ENCODE data around the gene HOXA6.
A peak's percentile ranks its signal among the peaks of the same experiment; 100 is the strongest.

HOXA6 gene

GRCh38 chr7:27147199-27148030, at the start of gene HOXA6:
Gene HOXA6 (minus strand): TSS chr7:27147774. CDS start chr7:27147749, 25 bp downstream.
- no peak for DNase-seq (ENCODE audit: low spot score)

- peak; percentile 83 for DNase-seq (ENCODE audit: low spot score)
These were observed 48.8 kb upstream of the HOXA6 start for GRCh38 chr7:27196287-27196767.

- no peak for DNase-seq (ENCODE audit: low spot score)
These were observed 47.3 kb upstream of the HOXA6 start for GRCh38 chr7:27194686-27195379.

- DNase-seq (ENCODE audit: low spot score): no peak
These were observed 46.4 kb upstream of the HOXA6 start for GRCh38 chr7:27194002-27194352.

- DNase-seq (ENCODE audit: low spot score): no peak
These were observed 45.9 kb upstream of the HOXA6 start for GRCh38 chr7:27193335-27194001.

- no peak for DNase-seq (ENCODE audit: low spot score)
These were observed 45.2 kb upstream of the HOXA6 start for GRCh38 chr7:27192546-27193334.

- no peak for DNase-seq (ENCODE audit: low spot score)
These were observed 44.4 kb upstream of the HOXA6 start for GRCh38 chr7:27191833-27192545.

- DNase-seq (ENCODE audit: low spot score): no peak
These were observed 43.7 kb upstream of the HOXA6 start for GRCh38 chr7:27191161-27191731.

GRCh38 chr7:27189997-27190748, 42.6 kb upstream of the HOXA6 start:
- DNase-seq (ENCODE audit: low spot score): no peak

- no peak for DNase-seq (ENCODE audit: low spot score)
These were observed 41.9 kb upstream of the HOXA6 start for GRCh38 chr7:27189295-27189996.

- DNase-seq (ENCODE audit: low spot score): no peak
These were observed 41.1 kb upstream of the HOXA6 start for GRCh38 chr7:27188386-27189294.

GRCh38 chr7:27187475-27188385, 40.2 kb upstream of the HOXA6 start:
- no peak for DNase-seq (ENCODE audit: low spot score)

GRCh38 chr7:27186668-27187474, 39.3 kb upstream of the HOXA6 start:
- no peak for DNase-seq (ENCODE audit: low spot score)

- DNase-seq (ENCODE audit: low spot score): no peak
These were observed 38.5 kb upstream of the HOXA6 start for GRCh38 chr7:27185854-27186667.

GRCh38 chr7:27185013-27185853, 37.7 kb upstream of the HOXA6 start, which contains the start of gene HOXA11:
Gene HOXA11 (minus strand): TSS chr7:27185232. CDS start chr7:27185144, 88 bp downstream.
- peak; percentile 79 for DNase-seq (ENCODE audit: low spot score)

Data from RKO (cell line).